DMS79 treated with DMSO at 0.1 percent for 48 hours (cell line): ENCODE results near the gene TUBA4A.
"Not testable (repeated sequence)": the region's sequence is repeated elsewhere in the genome, so short reads cannot be mapped to it uniquely, and the experiment has no call there.

Experiments used
- DNase-seq: peaks from one replicate; lab custom pipeline; 2025; lab: John Stamatoyannopoulos, UW

TUBA4A gene

GRCh38 chr2:219253753-219254589 lies at the start of gene TUBA4A:
TUBA4A (minus strand) TSS chr2:219253918; CDS start chr2:219253858, 60 bp downstream.
- DNase-seq, result peak; percentile 45

DNA sequence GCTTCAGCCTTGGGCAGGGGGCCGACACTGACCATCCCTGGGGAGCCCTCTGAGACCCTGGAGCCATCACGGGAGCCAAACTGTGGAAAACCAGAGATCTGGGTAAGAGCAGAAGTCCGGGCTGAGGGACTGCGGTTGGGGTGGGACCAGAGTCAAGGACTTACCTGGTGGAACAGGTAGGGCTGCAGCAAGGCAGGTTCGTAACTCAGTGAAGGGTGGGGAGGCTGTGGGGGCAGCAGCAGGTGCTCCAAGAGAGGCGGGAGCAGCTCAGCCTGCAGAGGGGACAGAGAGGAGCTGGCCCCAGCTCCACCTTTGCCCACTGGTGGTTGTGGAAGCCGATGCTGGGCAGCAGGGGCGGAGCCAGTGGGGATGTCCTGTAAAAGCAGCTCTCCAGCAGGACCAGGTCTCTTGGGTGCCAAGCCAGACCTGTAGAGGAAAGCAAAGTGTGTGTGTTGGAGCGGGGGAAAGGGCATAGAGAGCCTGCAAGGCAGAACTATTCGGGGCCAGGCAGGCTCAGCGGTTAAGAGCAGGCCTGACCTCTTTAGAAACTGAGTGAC lies 48.8 kb upstream of the TUBA4A start:
- no peak for DNase-seq

DNA sequence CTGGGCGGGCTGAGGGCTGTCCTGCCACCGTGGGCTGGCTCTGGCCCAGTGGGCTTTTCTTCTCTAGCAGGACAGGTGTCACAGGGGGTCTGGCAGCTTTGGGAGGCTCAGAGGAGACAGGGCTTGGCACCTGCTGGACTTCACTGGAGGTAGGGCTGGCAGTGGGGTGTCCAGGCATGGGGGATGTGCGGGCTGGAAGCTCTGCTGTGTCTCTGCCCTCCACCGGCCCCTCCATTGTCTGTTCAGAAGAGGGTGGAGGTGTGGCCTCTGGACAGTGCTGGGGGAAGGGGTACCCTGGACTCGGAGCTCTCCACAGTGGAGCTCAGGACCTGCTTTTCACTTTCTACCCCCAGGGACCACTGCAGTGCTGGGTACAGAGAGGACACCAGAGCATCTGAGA lies 46.3 kb upstream of the TUBA4A start:
- DNase-seq, result no peak

DNA sequence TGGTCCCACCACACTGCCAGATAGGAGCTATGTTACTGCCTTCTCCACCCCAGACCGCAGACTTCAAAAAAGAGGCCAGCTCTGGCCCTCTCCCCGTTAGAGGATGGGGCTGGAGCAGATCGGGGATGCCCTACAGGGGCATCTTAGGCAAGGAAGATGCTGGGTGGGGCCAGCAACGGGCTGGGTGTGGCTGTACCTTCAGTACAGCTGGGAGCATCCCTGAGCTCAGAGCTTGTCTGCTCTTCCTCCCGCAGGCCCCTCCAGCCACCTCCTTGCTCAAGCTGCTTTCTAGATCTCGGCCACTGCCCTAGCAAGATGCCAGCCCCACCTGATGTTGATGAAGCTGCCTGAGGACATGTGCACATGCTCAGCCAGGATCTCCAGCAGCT lies 45.6 kb upstream of the TUBA4A start:
- DNase-seq, result no peak

GRCh38 chr2:219298759-219299371 lies 45.1 kb upstream of the TUBA4A start:
- peak; percentile 71 for DNase-seq

- DNase-seq, result no peak
Observed at GRCh38 chr2:219297766-219298456, 44.2 kb upstream of the TUBA4A start.

GRCh38 chr2:219296631-219297391 lies 43.1 kb upstream of the TUBA4A start:
- DNase-seq, result no peak

DNA sequence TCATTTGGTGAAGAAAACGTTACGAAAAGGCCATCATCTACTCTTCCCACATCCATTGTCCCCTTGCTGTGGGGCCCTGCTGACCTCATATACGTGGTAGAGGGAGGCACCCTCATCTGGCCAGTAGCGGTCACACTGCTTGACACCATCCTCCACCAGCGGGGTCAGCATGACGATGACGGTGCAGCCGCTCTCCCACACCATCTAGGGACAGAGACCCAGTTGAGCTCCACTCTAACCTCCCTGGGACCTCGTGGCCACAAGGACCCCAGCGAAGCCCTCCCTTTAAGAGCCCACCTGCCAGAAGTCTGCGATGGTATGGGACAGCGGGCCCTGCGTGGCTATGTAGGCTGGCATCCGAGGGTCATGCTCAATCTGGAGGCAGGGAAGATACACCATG lies 42.4 kb upstream of the TUBA4A start:
- DNase-seq, result no peak

GRCh38 chr2:219294356-219295351 lies 40.9 kb upstream of the TUBA4A start:
- peak; percentile 35 for DNase-seq

- no peak for DNase-seq
Observed at GRCh38 chr2:219293736-219294231, 40.1 kb upstream of the TUBA4A start.

- DNase-seq, result no peak
Observed at GRCh38 chr2:219292616-219293015, 38.9 kb upstream of the TUBA4A start.

DNA sequence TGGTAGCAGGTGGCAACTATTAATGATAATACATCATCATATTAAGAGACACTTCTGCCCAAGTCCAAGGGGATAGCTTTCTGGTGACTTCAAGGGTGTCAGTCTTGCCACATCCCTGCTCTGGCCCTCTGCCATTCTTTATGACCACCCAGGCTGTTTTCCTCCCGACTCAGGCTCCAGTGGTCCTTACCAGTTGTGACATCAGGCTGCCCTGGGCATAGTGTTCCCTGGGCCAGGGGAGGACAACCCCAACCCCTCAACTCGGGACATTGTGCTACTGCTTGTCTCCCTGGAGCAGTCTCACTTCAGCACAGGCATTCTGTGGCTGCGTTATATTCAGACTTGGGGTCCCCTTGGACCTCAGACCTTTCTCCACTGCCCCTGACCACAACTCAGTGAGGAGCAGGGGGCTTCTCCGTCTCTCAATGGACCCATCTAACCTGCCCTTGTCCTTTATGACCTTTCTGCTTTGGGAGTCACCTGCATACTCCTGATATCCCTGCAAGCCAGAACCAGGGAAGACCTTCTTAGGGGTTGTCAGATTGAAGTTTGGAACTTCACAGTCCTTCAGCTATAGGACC lies 38.3 kb upstream of the TUBA4A start:
- no peak for DNase-seq

GRCh38 chr2:219291394-219291793 lies 37.7 kb upstream of the TUBA4A start:
- DNase-seq, result no peak

DNA sequence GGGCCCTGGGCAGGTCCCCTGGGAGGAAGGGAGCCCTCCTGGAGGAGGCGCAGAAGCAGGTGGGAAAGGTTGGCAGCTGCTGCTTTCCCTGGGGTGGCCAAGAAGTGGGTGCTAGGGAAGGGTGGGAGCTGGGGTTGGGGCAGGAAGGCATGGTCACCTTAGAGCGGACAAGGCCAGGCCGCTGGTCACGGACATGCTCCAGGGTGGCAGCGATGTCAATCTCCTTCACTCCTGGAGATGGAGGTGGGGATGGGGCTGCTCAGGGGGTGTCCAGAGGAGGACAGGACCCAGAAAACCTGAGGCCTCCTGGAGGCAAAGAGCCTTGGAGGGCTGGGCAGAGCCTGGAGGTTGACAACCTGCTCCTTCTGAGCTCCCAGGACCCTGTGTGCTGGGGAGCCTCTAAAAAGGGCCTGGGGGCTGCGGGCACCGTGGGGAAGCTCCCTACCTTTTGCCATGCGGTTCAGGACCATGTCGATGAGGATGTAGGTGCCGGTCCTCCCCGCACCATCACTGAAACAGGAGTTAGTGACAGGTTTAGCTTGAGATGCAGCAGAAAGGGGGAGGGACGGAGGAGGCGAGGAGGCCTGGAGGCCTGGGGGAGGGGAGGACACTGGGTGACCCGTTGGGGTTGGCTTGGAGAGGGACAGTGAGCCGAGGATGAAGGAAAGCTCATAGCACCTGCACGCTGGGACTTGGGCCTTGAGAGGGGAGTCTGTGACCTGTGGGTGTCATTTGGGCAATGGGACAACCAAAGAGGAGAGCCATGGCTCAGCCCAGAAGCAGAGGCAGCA lies 36.9 kb upstream of the TUBA4A start:
- DNase-seq, result no peak

DNA sequence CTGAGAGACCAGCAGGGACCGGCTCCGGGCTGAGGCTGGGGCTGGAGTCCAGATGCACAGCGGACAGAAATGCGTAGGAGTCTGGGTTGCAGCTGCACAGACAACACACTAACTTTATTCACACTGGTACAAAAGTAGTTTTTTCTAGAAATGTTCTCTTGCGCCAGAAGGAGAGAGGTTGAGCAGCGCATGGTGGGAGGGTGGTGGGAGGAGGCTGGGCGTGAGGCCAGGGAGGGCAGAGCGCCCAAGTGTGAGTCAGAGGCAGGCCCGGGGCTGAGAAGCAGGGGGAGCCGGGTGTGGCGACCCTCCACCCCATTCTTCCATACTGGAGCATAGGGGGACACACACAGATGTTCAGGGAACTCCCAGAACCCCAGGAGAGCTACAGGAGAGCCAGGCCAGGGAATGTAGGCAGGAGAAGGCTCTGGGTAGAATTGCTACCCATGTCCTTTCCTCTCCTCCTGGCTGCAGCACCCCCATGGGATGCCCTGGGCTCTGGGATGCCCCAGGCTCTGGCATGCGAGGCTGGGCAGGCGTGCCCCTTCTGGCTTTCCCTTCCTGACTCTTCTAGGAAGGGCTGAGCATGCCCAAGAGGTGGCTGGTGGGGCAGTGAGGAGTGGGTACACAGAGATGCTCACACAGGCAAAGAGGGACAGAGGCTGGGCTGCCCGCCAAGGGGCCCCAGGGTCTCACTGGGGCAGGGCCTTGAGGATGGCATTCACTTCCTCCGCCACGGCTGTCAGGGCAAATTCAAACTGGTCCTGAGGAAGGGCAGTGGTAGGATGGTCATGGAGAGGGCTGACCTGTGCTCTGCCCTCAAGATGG lies 36.0 kb upstream of the TUBA4A start:
- DNase-seq, result no peak

DNA sequence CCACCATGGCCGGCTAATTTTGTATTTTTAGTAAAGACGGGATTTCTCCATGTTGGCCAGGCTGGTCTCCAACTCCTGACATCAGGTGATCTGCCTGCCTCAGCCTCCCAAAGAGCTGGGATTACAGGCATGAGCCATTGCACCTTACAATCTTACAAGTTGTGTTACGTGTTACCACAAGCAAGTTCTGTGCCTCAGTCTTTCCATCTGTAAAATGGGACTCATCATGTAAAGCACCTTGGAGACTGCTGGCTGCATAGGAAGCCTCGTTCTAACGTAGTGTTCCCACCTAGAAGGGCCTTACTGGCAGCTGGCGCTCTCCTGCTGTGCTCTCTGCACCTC lies 35.4 kb upstream of the TUBA4A start:
- no peak for DNase-seq

DNA sequence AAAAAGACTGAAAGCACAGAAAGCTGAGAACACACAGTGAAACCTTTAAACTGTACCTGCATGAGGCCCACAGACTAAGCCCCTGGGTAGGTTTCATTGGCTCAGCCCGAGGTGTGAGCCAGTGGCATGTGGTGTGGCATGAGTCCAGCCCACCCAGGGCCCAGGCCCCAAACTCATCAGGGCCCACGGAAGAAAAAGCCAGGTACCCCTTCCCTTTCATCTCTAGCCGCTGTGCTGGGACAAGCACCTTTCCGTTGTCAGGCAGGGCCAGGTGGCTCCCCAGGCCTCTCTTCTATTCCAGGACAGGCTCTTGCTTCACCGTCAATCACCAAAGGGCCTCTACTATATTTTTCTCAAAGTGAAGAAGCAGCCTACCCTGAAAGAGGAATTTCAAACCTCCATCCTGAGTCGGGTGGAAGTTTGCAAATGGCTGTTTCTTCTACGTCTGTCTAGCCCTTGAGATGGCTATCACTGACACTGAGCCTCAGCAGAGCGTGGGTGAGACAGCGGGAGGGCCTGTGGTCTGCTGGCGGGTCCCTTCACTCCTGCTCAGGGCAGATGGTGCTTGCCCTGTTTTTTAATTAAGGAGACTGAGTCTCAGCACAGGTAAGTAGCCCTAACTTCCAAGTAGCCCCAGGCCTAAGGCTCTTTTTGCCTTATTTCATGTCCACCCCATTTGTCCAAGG lies 34.0 kb upstream of the TUBA4A start:
- no peak for DNase-seq

GRCh38 chr2:219287116-219287440 lies 33.4 kb upstream of the TUBA4A start:
- not testable (repeated sequence) for DNase-seq
